Measurements from ENCODE around the gene GPR85. TPM values are rescaled to one million over a fixed set of nuclear protein-coding genes. Genes with fewer than 3 reads are reported as not detected.
"Not testable (repeated sequence)": the region's sequence is repeated elsewhere in the genome, so short reads cannot be mapped to it uniquely, and the experiment has no call there.

The GPR85 gene
- total RNA-seq, 1 donor from 2014 or later, result 0.73 TPM

GRCh38 chr7:113054938-113055337, 31.7 kb downstream of the GPR85 start:
- H3K79me2 ChIP-seq (ENCODE audit: insufficient read depth, low read length), result no peaks in the 10 kb centered on the region
- H3K4me1 ChIP-seq (ENCODE audit: insufficient read depth, low read length), result no peaks in the 10 kb centered on the region
- H3K9me3 Mint-ChIP-seq (ENCODE audit: unreplicated experiment), result peaks cover 7% of the 10 kb centered on the region
- H4K20me1 ChIP-seq (ENCODE audit: insufficient read depth, low read length), result no peaks in the 10 kb centered on the region
- H3K27me3 Mint-ChIP-seq (ENCODE audit: low read depth, unreplicated experiment), result no peaks in the 10 kb centered on the region
- no peak overlapping the region for H3K27ac ChIP-seq (ENCODE audit: low read depth, low read length)
- no peaks in the 10 kb centered on the region for H3K4me1 Mint-ChIP-seq (ENCODE audit: low read depth, unreplicated experiment)
- no peak overlapping the region for H3K4me2 ChIP-seq (ENCODE audit: low read length)
- no peak overlapping the region for H2AFZ ChIP-seq (ENCODE audit: low read depth, low read length)
- DNase-seq (ENCODE audit: low read depth), result no peak
- TF ChIP-seq, protein P1, sequence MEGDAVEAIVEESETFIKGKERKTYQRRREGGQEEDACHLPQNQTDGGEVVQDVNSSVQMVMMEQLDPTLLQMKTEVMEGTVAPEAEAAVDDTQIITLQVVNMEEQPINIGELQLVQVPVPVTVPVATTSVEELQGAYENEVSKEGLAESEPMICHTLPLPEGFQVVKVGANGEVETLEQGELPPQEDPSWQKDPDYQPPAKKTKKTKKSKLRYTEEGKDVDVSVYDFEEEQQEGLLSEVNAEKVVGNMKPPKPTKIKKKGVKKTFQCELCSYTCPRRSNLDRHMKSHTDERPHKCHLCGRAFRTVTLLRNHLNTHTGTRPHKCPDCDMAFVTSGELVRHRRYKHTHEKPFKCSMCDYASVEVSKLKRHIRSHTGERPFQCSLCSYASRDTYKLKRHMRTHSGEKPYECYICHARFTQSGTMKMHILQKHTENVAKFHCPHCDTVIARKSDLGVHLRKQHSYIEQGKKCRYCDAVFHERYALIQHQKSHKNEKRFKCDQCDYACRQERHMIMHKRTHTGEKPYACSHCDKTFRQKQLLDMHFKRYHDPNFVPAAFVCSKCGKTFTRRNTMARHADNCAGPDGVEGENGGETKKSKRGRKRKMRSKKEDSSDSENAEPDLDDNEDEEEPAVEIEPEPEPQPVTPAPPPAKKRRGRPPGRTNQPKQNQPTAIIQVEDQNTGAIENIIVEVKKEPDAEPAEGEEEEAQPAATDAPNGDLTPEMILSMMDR (IDR thresholded peaks at IDR 0.05; ENCODE audit: insufficient read depth, low read depth, low read length), result no peak
- TF ChIP-seq EZH2 (IDR thresholded peaks at IDR 0.05; ENCODE audit: insufficient read depth, low read length), result no peak
- H3K9ac ChIP-seq (ENCODE audit: low read length), result no peak overlapping the region
- H3K36me3 ChIP-seq (ENCODE audit: insufficient read depth, low read length), result no peaks in the 10 kb centered on the region
- no peak overlapping the region for H3K4me3 Mint-ChIP-seq (ENCODE audit: unreplicated experiment)
- no peaks in the 10 kb centered on the region for H3K9me3 ChIP-seq (ENCODE audit: insufficient read depth, low read depth, low read length)
- H3K27me3 ChIP-seq (ENCODE audit: insufficient read depth, low read length), result no peaks in the 10 kb centered on the region
- FAIRE-seq, result no peak
- no peak overlapping the region for H3K27ac Mint-ChIP-seq (ENCODE audit: unreplicated experiment)
- H3K36me3 Mint-ChIP-seq (ENCODE audit: low read depth, unreplicated experiment), result no peaks in the 10 kb centered on the region
- no peak overlapping the region for H3K4me3 ChIP-seq (ENCODE audit: insufficient read depth, low read depth, low read length)

- FAIRE-seq; H4K20me1 ChIP-seq (ENCODE audit: insufficient read depth, low read length); DNase-seq (ENCODE audit: low read depth); H3K27me3 ChIP-seq (ENCODE audit: insufficient read depth, low read length); H3K36me3 Mint-ChIP-seq (ENCODE audit: low read depth, unreplicated experiment); H3K79me2 ChIP-seq (ENCODE audit: insufficient read depth, low read length); H3K27ac Mint-ChIP-seq (ENCODE audit: unreplicated experiment); H3K4me3 Mint-ChIP-seq (ENCODE audit: unreplicated experiment); H3K9me3 Mint-ChIP-seq (ENCODE audit: unreplicated experiment); H3K4me1 ChIP-seq (ENCODE audit: insufficient read depth, low read length); H3K4me3 ChIP-seq (ENCODE audit: insufficient read depth, low read depth, low read length); H3K4me2 ChIP-seq (ENCODE audit: low read length); H3K36me3 ChIP-seq (ENCODE audit: insufficient read depth, low read length); H3K4me1 Mint-ChIP-seq (ENCODE audit: low read depth, unreplicated experiment); H2AFZ ChIP-seq (ENCODE audit: low read depth, low read length); H3K27me3 Mint-ChIP-seq (ENCODE audit: low read depth, unreplicated experiment); H3K9ac ChIP-seq (ENCODE audit: low read length); H3K27ac ChIP-seq (ENCODE audit: low read depth, low read length); H3K9me3 ChIP-seq (ENCODE audit: insufficient read depth, low read depth, low read length): not testable (repeated sequence)
Measured at GRCh38 chr7:113054272-113054671, 32.4 kb downstream of the GPR85 start.

DNA sequence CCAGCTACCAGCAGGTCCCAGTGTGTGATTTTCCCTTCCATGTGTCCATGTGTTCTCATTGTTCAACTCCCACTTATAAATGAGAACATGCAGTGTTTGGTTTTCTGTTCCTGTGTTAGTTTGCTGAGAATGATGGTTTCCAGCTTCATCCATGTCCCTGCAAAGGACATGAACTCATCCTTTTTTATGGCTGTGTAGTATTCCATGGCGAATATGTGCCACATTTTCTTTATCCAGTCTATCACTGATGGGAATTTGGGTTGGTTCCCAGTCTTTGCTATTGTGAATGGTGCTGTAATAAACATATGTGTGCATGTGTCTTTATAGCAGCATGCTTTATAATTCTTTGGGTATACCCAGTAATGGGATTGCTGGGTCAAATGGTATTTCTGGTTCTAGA, 37.4 kb downstream of the GPR85 start:
- H3K9ac ChIP-seq (ENCODE audit: low read length); H3K4me2 ChIP-seq (ENCODE audit: low read length); H3K4me1 ChIP-seq (ENCODE audit: insufficient read depth, low read length); H2AFZ ChIP-seq (ENCODE audit: low read depth, low read length); H3K27me3 Mint-ChIP-seq (ENCODE audit: low read depth, unreplicated experiment); H3K4me3 ChIP-seq (ENCODE audit: insufficient read depth, low read depth, low read length); H3K4me1 Mint-ChIP-seq (ENCODE audit: low read depth, unreplicated experiment); H3K4me3 Mint-ChIP-seq (ENCODE audit: unreplicated experiment); H3K27ac Mint-ChIP-seq (ENCODE audit: unreplicated experiment); H3K9me3 ChIP-seq (ENCODE audit: insufficient read depth, low read depth, low read length); H3K27ac ChIP-seq (ENCODE audit: low read depth, low read length); H3K36me3 Mint-ChIP-seq (ENCODE audit: low read depth, unreplicated experiment); H3K36me3 ChIP-seq (ENCODE audit: insufficient read depth, low read length); H3K9me3 Mint-ChIP-seq (ENCODE audit: unreplicated experiment); H4K20me1 ChIP-seq (ENCODE audit: insufficient read depth, low read length); H3K27me3 ChIP-seq (ENCODE audit: insufficient read depth, low read length); DNase-seq (ENCODE audit: low read depth); H3K79me2 ChIP-seq (ENCODE audit: insufficient read depth, low read length); FAIRE-seq: not testable (repeated sequence)

GRCh38 chr7:113046453-113046852, 40.2 kb downstream of the GPR85 start:
- Histone ChIP-seq H3K79me2 (ENCODE audit: insufficient read depth, low read length) (no peaks in the 10 kb centered on the region), H3K4me1 (ENCODE audit: insufficient read depth, low read length) (no peaks in the 10 kb centered on the region), H3K27me3 (ENCODE audit: insufficient read depth, low read length) (no peaks in the 10 kb centered on the region), H3K27ac (ENCODE audit: low read depth, low read length) (no peak overlapping the region), H3K4me3 (ENCODE audit: insufficient read depth, low read depth, low read length) (no peak overlapping the region), H4K20me1 (ENCODE audit: insufficient read depth, low read length) (no peaks in the 10 kb centered on the region), H3K9me3 (ENCODE audit: insufficient read depth, low read depth, low read length) (peaks cover 3% of the 10 kb centered on the region), H3K9ac (ENCODE audit: low read length) (no peak overlapping the region), H2AFZ (ENCODE audit: low read depth, low read length) (no peak overlapping the region), H3K36me3 (ENCODE audit: insufficient read depth, low read length) (no peaks in the 10 kb centered on the region), H3K4me2 (ENCODE audit: low read length) (no peak overlapping the region)
- TF ChIP-seq, protein P1 (IDR thresholded peaks at IDR 0.05; ENCODE audit: insufficient read depth, low read depth, low read length), result no peak
- no peak for TF ChIP-seq EZH2 (IDR thresholded peaks at IDR 0.05; ENCODE audit: insufficient read depth, low read length)
- Mint-ChIP-seq H3K36me3 (ENCODE audit: low read depth, unreplicated experiment) (no peaks in the 10 kb centered on the region), H3K9me3 (ENCODE audit: unreplicated experiment) (peaks cover 4% of the 10 kb centered on the region), H3K27me3 (ENCODE audit: low read depth, unreplicated experiment) (no peaks in the 10 kb centered on the region), H3K4me3 (ENCODE audit: unreplicated experiment) (no peak overlapping the region), H3K27ac (ENCODE audit: unreplicated experiment) (no peak overlapping the region), H3K4me1 (ENCODE audit: low read depth, unreplicated experiment) (no peaks in the 10 kb centered on the region)
- DNase-seq (ENCODE audit: low read depth) (no peak), FAIRE-seq (no peak)

Measured in astrocyte (in vitro differentiated cells and primary cell).